DND-41 (cell line): ENCODE results near the gene ATP6V0E1.

Source experiments
- EZH2 ChIP-seq: IDR thresholded peaks from 3 replicates; pipeline ENCODE4 v1.6.1; 2012; ENCODE audit warnings: borderline replicate concordance, low read depth, mild to moderate bottlenecking, moderate library complexity, low read length, inconsistent platforms; ENCODE audit not compliant: severe bottlenecking
- TF ChIP-seq, protein P1 (sequence below): IDR thresholded peaks from 2 replicates; pipeline ENCODE4 v1.5.1; 2012; ENCODE audit warnings: borderline replicate concordance, low read length, moderate library complexity, mild to moderate bottlenecking; ENCODE audit not compliant: poor library complexity, severe bottlenecking; ENCODE audit errors: extremely low read depth

GRCh38 chr5:173065155-173065554 is 81.6 kb downstream of the ATP6V0E1 start:
- TF ChIP-seq, protein P1, sequence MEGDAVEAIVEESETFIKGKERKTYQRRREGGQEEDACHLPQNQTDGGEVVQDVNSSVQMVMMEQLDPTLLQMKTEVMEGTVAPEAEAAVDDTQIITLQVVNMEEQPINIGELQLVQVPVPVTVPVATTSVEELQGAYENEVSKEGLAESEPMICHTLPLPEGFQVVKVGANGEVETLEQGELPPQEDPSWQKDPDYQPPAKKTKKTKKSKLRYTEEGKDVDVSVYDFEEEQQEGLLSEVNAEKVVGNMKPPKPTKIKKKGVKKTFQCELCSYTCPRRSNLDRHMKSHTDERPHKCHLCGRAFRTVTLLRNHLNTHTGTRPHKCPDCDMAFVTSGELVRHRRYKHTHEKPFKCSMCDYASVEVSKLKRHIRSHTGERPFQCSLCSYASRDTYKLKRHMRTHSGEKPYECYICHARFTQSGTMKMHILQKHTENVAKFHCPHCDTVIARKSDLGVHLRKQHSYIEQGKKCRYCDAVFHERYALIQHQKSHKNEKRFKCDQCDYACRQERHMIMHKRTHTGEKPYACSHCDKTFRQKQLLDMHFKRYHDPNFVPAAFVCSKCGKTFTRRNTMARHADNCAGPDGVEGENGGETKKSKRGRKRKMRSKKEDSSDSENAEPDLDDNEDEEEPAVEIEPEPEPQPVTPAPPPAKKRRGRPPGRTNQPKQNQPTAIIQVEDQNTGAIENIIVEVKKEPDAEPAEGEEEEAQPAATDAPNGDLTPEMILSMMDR = no peak
- TF ChIP-seq EZH2 = no peak
